GM12878 (cell line): Measurements from ENCODE around the gene CC2D1B. TPM values are rescaled to one million over a fixed set of nuclear protein-coding genes. Genes with fewer than 3 reads are reported as not detected.

Source experiments
- ATAC-seq: fragments of 200-7000 bp; cut with Tn5 transposase; 3 replicates; pipeline ENCODE4 v1.9.1; 2020; ENCODE audit warnings: mild to moderate bottlenecking, moderate library complexity
- BruUV-seq: library from RNA; stranded (reverse); fragments of 400-500 nt; replicated peaks from 2 replicates; lab custom pipeline; 2021; lab: Mats Ljungman, UMichigan
- CTCF ChIA-PET: fragments of 300-600 bp; sonication (Branson Sonifier 250); formaldehyde crosslinking; extraction: SDS; loops from one replicate; lab custom pipeline; 2021; ENCODE audit warnings: inconsistent platforms; lab: Yijun Ruan, JAX
- POLR2A ChIA-PET: fragments of 350-600 bp; formaldehyde crosslinking; extraction: SDS; loops from one replicate; lab custom pipeline; 2021; ENCODE audit warnings: inconsistent platforms; lab: Charles Lee
- RAD21 ChIA-PET: fragments of 300-600 bp; sonication (Branson Sonifier 250); formaldehyde crosslinking; loops from one replicate; lab custom pipeline; 2023; ENCODE audit warnings: antibody characterized with exemption; ENCODE audit not compliant: unreplicated experiment; lab: Charles Lee
- SMC1A ChIA-PET: fragments of 300-600 bp; sonication (Branson Sonifier 250); formaldehyde crosslinking; loops from one replicate; lab custom pipeline; 2023; ENCODE audit not compliant: unreplicated experiment, uncharacterized antibody; lab: Charles Lee
- DNase-seq: peaks from one replicate; pipeline ENCODE4 v3.0.0-alpha.2; 2011; ENCODE audit warnings: low read depth, low spot score
- FAIRE-seq: peaks from 3 replicates; lab custom pipeline; 2011; peaks lifted over from hg19 to GRCh38; lab: Jason Lieb, UNC
- H2AFZ ChIP-seq: 2 replicates; pipeline ENCODE4 v1.6.0; 2011; ENCODE audit warnings: low read depth, low read length, control low read depth; ENCODE audit not compliant: control insufficient read depth
- H3K27ac ChIP-seq: 2 replicates; pipeline ENCODE4 v1.5.1; 2011; ENCODE audit warnings: control low read depth; ENCODE audit not compliant: control insufficient read depth, insufficient read depth
- H3K27me3 ChIP-seq, 2 experiments: replicated peaks in 1 of 2; 2 replicates each; pipeline versions ENCODE4 v1.6.0 to v1.6.1; 2011; ENCODE audit warnings: low read length in 1 of 2; ENCODE audit not compliant: control insufficient read depth in 2 of 2, insufficient read depth in 2 of 2
- H3K36me3 ChIP-seq, 2 experiments: 2 replicates each; pipeline ENCODE4 v1.5.1; 2011; ENCODE audit warnings: low read length in 1 of 2; ENCODE audit not compliant: control insufficient read depth in 2 of 2, insufficient read depth in 2 of 2
- H3K4me1 ChIP-seq: 2 replicates; pipeline ENCODE4 v1.6.1; 2011; ENCODE audit warnings: mild to moderate bottlenecking, low read length, moderate library complexity, mixed read lengths; ENCODE audit not compliant: control insufficient read depth, insufficient read depth
- H3K4me2 ChIP-seq: 2 replicates; pipeline ENCODE4 v1.6.0; 2011; ENCODE audit warnings: control low read depth; ENCODE audit not compliant: control insufficient read depth, insufficient read depth
- H3K4me3 ChIP-seq: fragments of 200-600 bp; sonication (generic); 2 replicates; pipeline ENCODE4 v1.5.1; 2016
- H3K79me2 ChIP-seq: 2 replicates; pipeline ENCODE4 v1.6.0; 2011; ENCODE audit warnings: low read length; ENCODE audit not compliant: control insufficient read depth, insufficient read depth
- H3K9ac ChIP-seq: 2 replicates; pipeline ENCODE4 v1.8.0; 2011; ENCODE audit warnings: low read length, control low read depth, mixed read lengths; ENCODE audit not compliant: control insufficient read depth, insufficient read depth
- H3K9me3 ChIP-seq: replicated peaks from 3 replicates; pipeline ENCODE4 v1.5.1; 2011; ENCODE audit warnings: mild to moderate bottlenecking, low read length; ENCODE audit not compliant: control insufficient read depth, insufficient read depth
- H4K20me1 ChIP-seq: 2 replicates; pipeline ENCODE4 v1.6.0; 2011; ENCODE audit not compliant: control insufficient read depth, insufficient read depth
- BHLHE40 ChIP-seq, 2 experiments: fragments of 450-650 bp in 1 of 2; IDR thresholded peaks; 2 replicates each; pipeline ENCODE4 v1.6.1; 2011 to 2017; ENCODE audit warnings: low read depth in 2 of 2, borderline replicate concordance in 1 of 2, improper control_type of control experiment in 1 of 2, low read length in 1 of 2, mild to moderate bottlenecking in 1 of 2
- CHD1 ChIP-seq: IDR thresholded peaks from 2 replicates; pipeline ENCODE4 v1.6.1; 2012; ENCODE audit warnings: low read depth, low read length, improper control_type of control experiment
- E2F8 ChIP-seq: fragments of 450-650 bp; IDR thresholded peaks from 2 replicates; pipeline ENCODE4 v1.6.1; 2018; ENCODE audit warnings: mild to moderate bottlenecking, low read depth, moderate library complexity; ENCODE audit not compliant: partially characterized antibody
- EP300 ChIP-seq, 2 experiments: fragments of 150-350 bp in 1 of 2; IDR thresholded peaks; 2 replicates each; pipeline ENCODE4 v1.6.1; 2011 to 2012; ENCODE audit warnings: low read depth in 2 of 2, low read length in 2 of 2, borderline replicate concordance in 1 of 2, improper control_type of control experiment in 1 of 2, inconsistent platforms in 1 of 2; ENCODE audit not compliant: control insufficient read depth in 1 of 2
- EZH2 ChIP-seq: IDR thresholded peaks from 2 replicates; pipeline ENCODE4 v1.6.1; 2012; ENCODE audit warnings: low read depth, mild to moderate bottlenecking, control low read depth, inconsistent platforms, low read length, borderline replicate concordance; ENCODE audit not compliant: control insufficient read depth
- HDAC2 ChIP-seq: fragments of 200-600 bp; sonication (generic); IDR thresholded peaks from 2 replicates; pipeline ENCODE4 v1.6.1; 2017
- HDGF ChIP-seq: fragments of 450-650 bp; IDR thresholded peaks from 2 replicates; pipeline ENCODE4 v1.6.1; 2016; ENCODE audit warnings: antibody characterized with exemption
- NFYB ChIP-seq: IDR thresholded peaks from 2 replicates; pipeline ENCODE4 v1.6.1; 2011; ENCODE audit warnings: low read depth, mild to moderate bottlenecking, low read length, improper control_type of control experiment, moderate library complexity; ENCODE audit not compliant: insufficient read depth
- NR2C2 ChIP-seq: IDR thresholded peaks from 2 replicates; pipeline ENCODE4 v1.6.1; 2011; ENCODE audit warnings: borderline replicate concordance, low read depth; ENCODE audit not compliant: control insufficient read depth, insufficient read length
- PAX8 ChIP-seq: fragments of 450-650 bp; IDR thresholded peaks from 2 replicates; pipeline ENCODE4 v1.6.1; 2017; ENCODE audit warnings: mild to moderate bottlenecking, moderate library complexity
- RUNX3 ChIP-seq: IDR thresholded peaks from 2 replicates; pipeline ENCODE4 v1.6.1; 2012; ENCODE audit warnings: low read length, inconsistent platforms
- TAF1 ChIP-seq: IDR thresholded peaks from 2 replicates; pipeline ENCODE4 v1.6.1; 2011; ENCODE audit warnings: mild to moderate bottlenecking, low read depth, low read length, borderline replicate concordance
- ZBTB40 ChIP-seq: fragments of 450-650 bp; IDR thresholded peaks from 2 replicates; pipeline ENCODE4 v1.6.1; 2016; ENCODE audit warnings: mild to moderate bottlenecking, moderate library complexity, borderline replicate concordance
- WGBS: methylation state at CpG from one replicate; pipeline ENCODE4 v1.1.6; 2016; ENCODE audit warnings: low lambda C conversion rate; ENCODE audit not compliant: insufficient replicate concordance, insufficient coverage; ENCODE audit errors: missing lambda C conversion rate; 5-methylcytosine and 5-hydroxymethylcytosine counted together
- in situ Hi-C: fragments of 300-500 bp; cut with MboI; formaldehyde crosslinking; loops from 9 replicates; pipeline ENCODE4 v1.14.3; 2018; ENCODE audit warnings: mixed read lengths
- intact Hi-C: fragments of 100-400 bp; cut with micrococcal nuclease; formaldehyde crosslinking; loops from one replicate; pipeline ENCODE4 v1.14.2; 2022; ENCODE audit not compliant: unreplicated experiment
- polyA plus RNA-seq, 11 experiments: library from polyadenylated mRNA; depleted of rRNA in 4 of 11; unstranded in 6 of 11; stranded (reverse) in 5 of 11; fragments of >200 nt; fragmentation: Nextera tagmentation in 4 of 11; fragmentation: Illumina TruSeq in 1 of 11; extraction: Ambion mirVana in 4 of 11; extraction: Trizol in 1 of 11; gene quantifications; 1 replicate in 1 of 11; 2 replicates in 10 of 11; pipeline versions ENCODE4 v1.2.1 to v1.2.3, GENCODE V29; 2011 to 2016; ENCODE audit warnings: inconsistent platforms in 2 of 11, missing spikeins in 2 of 11, low read depth in 1 of 11
- total RNA-seq, 4 experiments: library from RNA; depleted of rRNA in 3 of 4; stranded (reverse); fragments of >200 nt in 3 of 4; fragmentation: Illumina TruSeq in 1 of 4; extraction: Trizol in 1 of 4; gene quantifications; 2 replicates each; pipeline versions ENCODE4 v1.2.1 to v1.2.3, GENCODE V29; 2013 to 2021

CC2D1B gene
- total and polyA plus RNA-seq, 10 of the 15 experiments (the other 5 are each of a cell fraction or from before 2014, with no cell fraction given), result 0.90 to 29.4 (median 14.5) TPM

- no peak for TF ChIP-seq ZBTB40
- no peak for TF ChIP-seq CHD1
- TF ChIP-seq PAX8, result no peak
- TF ChIP-seq EZH2, result no peak
- no peak for TF ChIP-seq EP300 (IDR thresholded peaks at IDR 0.05; ENCODE audit: borderline replicate concordance in 1 of 2, control insufficient read depth in 1 of 2, low read depth in 2 of 2, low read length in 2 of 2)
- TF ChIP-seq BHLHE40 (IDR thresholded peaks at IDR 0.05; ENCODE audit: borderline replicate concordance in 1 of 2, low read depth in 2 of 2, low read length in 1 of 2), result no peak
These were observed 40.2 kb downstream of the CC2D1B start (continued) for GRCh38 chr1:52325786-52326185.

- H3K9me3 ChIP-seq, result no peaks in the 10 kb centered on the region
- H3K4me1 ChIP-seq, result no peaks in the 10 kb centered on the region
- FAIRE-seq (no peak), ATAC-seq (no peak), DNase-seq (no peak)
- no peaks in the 10 kb centered on the region for H3K79me2 ChIP-seq
- ChIA-PET POLR2A (interaction anchor here (0.7 kb wide), 1 partner anchor 270 kb away, joined by 6 read pairs; no protein-coding TSS in a partner anchor), SMC1A (interaction anchor here (0.6 to 1.0 kb wide), 2 partner anchors 10 to 215 kb away, joined by 3 read pairs; no protein-coding TSS in a partner anchor), RAD21 (no interaction called here), CTCF (interaction anchor here (0.6 kb wide), 1 partner anchor 527 kb away, joined by 3 read pairs; no protein-coding TSS in a partner anchor)
- H3K9ac ChIP-seq, result no peak overlapping the region
- H3K27ac ChIP-seq, result no peak overlapping the region
- intact Hi-C loops (no loop called here), in situ Hi-C loops (no loop called here)
- H3K4me3 ChIP-seq, result no peak overlapping the region
- no peaks in the 10 kb centered on the region for H3K27me3 ChIP-seq
- H3K36me3 ChIP-seq, result no peaks in the 10 kb centered on the region
- no peak overlapping the region for H3K4me2 ChIP-seq
- H4K20me1 ChIP-seq, result no peaks in the 10 kb centered on the region
- 80% methylated on average over 6 of the region's 8 CpGs for WGBS
- no TSS peak for BruUV-seq
- H2AFZ ChIP-seq, result no peak overlapping the region
- TF ChIP-seq HDGF (no peak), HDAC2 (no peak), NFYB (no peak), NR2C2 (no peak), E2F8 (no peak), RUNX3 (no peak), TAF1 (no peak)
These were observed 42.3 kb downstream of the CC2D1B start for GRCh38 chr1:52323731-52324130.
